ENCODE results near the gene NOX5. TPM values are rescaled to one million over a fixed set of nuclear protein-coding genes. Genes with fewer than 3 reads are reported as not detected.

The NOX5 gene
- total RNA-seq (2022; extraction: Qiagen RNA extraction), result 0.21 to 0.43 TPM (median 0.30 TPM) in 5 replicates

GRCh38 chr15:69014454-69014853 lies at the start of gene NOX5:
NOX5 (plus strand) TSS chr15:69014695; CDS start chr15:69014736, 41 bp downstream.

Other genes with a start within 250 kb of the NOX5 start
- gene ANP32A, start 193.8 kb upstream of the NOX5 start, total RNA-seq (2022; extraction: Qiagen RNA extraction), result 249 to 305 TPM (median 261 TPM) in 5 replicates
- gene SPESP1, start 84.2 kb upstream of the NOX5 start, total RNA-seq (2022; extraction: Qiagen RNA extraction), result not detected in 5 replicates
- 15.5 to 18.3 TPM (median 17.7 TPM) in 5 replicates for gene GLCE, start 145.9 kb downstream of the NOX5 start, total RNA-seq (2022; extraction: Qiagen RNA extraction)